Endodermal cell (in vitro differentiated cells): ENCODE results near the gene CHCT1. TPM values are rescaled to one million over a fixed set of nuclear protein-coding genes. Genes with fewer than 3 reads are reported as not detected.
"Not testable (repeated sequence)": the region's sequence is repeated elsewhere in the genome, so short reads cannot be mapped to it uniquely, and the experiment has no call there.

Source experiments
- DNase-seq: peaks from one replicate; pipeline ENCODE4 v3.0.0-alpha.2; 2017
- H3K27ac ChIP-seq: 2 replicates; pipeline ENCODE4 v1.5.1; 2013; ENCODE audit warnings: mild to moderate bottlenecking, low read depth, low read length, moderate library complexity
- H3K27me3 ChIP-seq: 2 replicates; pipeline ENCODE4 v1.6.1; 2013; ENCODE audit warnings: mild to moderate bottlenecking, low read length, moderate library complexity; ENCODE audit not compliant: insufficient read depth, control insufficient read depth, poor library complexity, severe bottlenecking
- H3K36me3 ChIP-seq: 2 replicates; pipeline ENCODE4 v1.7.0; 2013; ENCODE audit warnings: mild to moderate bottlenecking, low read length, moderate library complexity; ENCODE audit not compliant: control insufficient read depth, insufficient read depth
- H3K4me1 ChIP-seq: one replicate; pipeline ENCODE4 v1.7.0; 2013; ENCODE audit warnings: low read length; ENCODE audit not compliant: control insufficient read depth, insufficient read depth
- H3K4me3 ChIP-seq: 2 replicates; pipeline ENCODE4 v1.5.1; 2013; ENCODE audit warnings: mild to moderate bottlenecking, low read length, moderate library complexity
- H3K9ac ChIP-seq: 2 replicates; pipeline ENCODE4 v1.6.1; 2013; ENCODE audit warnings: mild to moderate bottlenecking, low read length, moderate library complexity; ENCODE audit not compliant: poor library complexity, severe bottlenecking; ENCODE audit errors: extremely low read depth
- H3K9me3 ChIP-seq: 2 replicates; pipeline ENCODE4 v1.6.1; 2013; ENCODE audit warnings: mild to moderate bottlenecking, low read length, moderate library complexity; ENCODE audit not compliant: control insufficient read depth
- H3K27ac Mint-ChIP-seq: 2 replicates; pipeline ENCODE4 v1.8.0; 2020; ENCODE audit warnings: mixed read lengths
- H3K27me3 Mint-ChIP-seq: 2 replicates; pipeline ENCODE4 v1.8.0; 2021; ENCODE audit warnings: mild to moderate bottlenecking, mixed read lengths; ENCODE audit not compliant: insufficient read depth
- H3K36me3 Mint-ChIP-seq: 2 replicates; pipeline ENCODE4 v1.8.0; 2020; ENCODE audit warnings: low read depth, mixed read lengths
- H3K4me1 Mint-ChIP-seq: 2 replicates; pipeline ENCODE4 v1.8.0; 2020; ENCODE audit warnings: mixed read lengths
- H3K4me3 Mint-ChIP-seq: 2 replicates; pipeline ENCODE4 v1.8.0; 2020; ENCODE audit warnings: mild to moderate bottlenecking, moderate library complexity, mixed read lengths
- H3K9me3 Mint-ChIP-seq: 2 replicates; pipeline ENCODE4 v1.8.0; 2020; ENCODE audit warnings: mild to moderate bottlenecking, mixed read lengths
- CTCF ChIP-seq: fragments of 200-600 bp; sonication (generic); conservative IDR thresholded peaks from 2 replicates; pipeline ENCODE4 v1.5.0; 2021; ENCODE audit warnings: antibody characterized with exemption, mild to moderate bottlenecking
- WGBS, 2 experiments: methylation state at CpG; one replicate each; pipeline versions ENCODE4 v1.1.5 to v1.1.7; 2013; ENCODE audit warnings: missing lambda C conversion rate in 2 of 2, mixed read lengths in 1 of 2; ENCODE audit not compliant: insufficient coverage in 1 of 2, insufficient read length in 1 of 2; 5-methylcytosine and 5-hydroxymethylcytosine counted together
- total RNA-seq, 2 donors: library from RNA; stranded (reverse); fragmentation: NEBNext Ultra II Directional in 1 of 2; extraction: Animal tissue kit (Norgen Biotek cat#: 25700) in 1 of 2; gene quantifications; 2 replicates in 1 of 2; 3 replicates in 1 of 2; pipeline ENCODE4 v1.2.1, GENCODE V29; 2021

The CHCT1 gene
- total RNA-seq, 2 donors from 2014 or later = not detected

DNA sequence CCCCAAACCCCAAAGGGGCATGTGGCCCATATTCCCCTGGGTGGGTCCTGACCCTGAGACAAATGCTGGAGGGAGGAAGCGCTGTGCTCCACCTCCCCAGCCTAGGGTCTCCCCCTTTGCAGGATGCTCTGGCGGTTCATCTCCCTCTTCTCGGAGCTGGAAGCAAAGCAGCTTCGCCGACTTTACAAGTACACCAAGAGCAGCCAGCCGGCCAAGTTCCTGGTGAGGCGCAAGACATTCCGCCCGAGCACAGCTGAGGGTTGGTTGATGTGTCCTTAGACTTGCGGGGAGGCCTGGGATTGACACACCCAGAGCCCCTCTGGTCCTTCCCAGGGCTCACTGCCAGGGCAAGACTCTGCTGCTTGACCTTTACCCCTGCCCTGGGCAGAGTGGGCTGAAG, 4.3 kb downstream of the CHCT1 start:
- Mint-ChIP-seq H3K27ac (no peak overlapping the region), H3K9me3 (peaks cover 4% of the 10 kb centered on the region), H3K36me3 (no peaks in the 10 kb centered on the region), H3K4me1 (peaks cover 2% of the 10 kb centered on the region), H3K4me3 (no peak overlapping the region), H3K27me3 (peaks cover 12% of the 10 kb centered on the region)
- no peak for TF ChIP-seq CTCF
- H3K4me1 ChIP-seq = no peaks in the 10 kb centered on the region
- DNase-seq = peak; percentile 53
- H3K4me3 ChIP-seq = no peak overlapping the region
- no peak overlapping the region for H3K27ac ChIP-seq
- 91% methylated on average over 10 of the region's 10 CpGs for WGBS, 2 experiments
- H3K27me3 ChIP-seq = peaks cover 5% of the 10 kb centered on the region
- no peaks in the 10 kb centered on the region for H3K9me3 ChIP-seq
- H3K9ac ChIP-seq = no peak overlapping the region
- H3K36me3 ChIP-seq = no peaks in the 10 kb centered on the region

DNA sequence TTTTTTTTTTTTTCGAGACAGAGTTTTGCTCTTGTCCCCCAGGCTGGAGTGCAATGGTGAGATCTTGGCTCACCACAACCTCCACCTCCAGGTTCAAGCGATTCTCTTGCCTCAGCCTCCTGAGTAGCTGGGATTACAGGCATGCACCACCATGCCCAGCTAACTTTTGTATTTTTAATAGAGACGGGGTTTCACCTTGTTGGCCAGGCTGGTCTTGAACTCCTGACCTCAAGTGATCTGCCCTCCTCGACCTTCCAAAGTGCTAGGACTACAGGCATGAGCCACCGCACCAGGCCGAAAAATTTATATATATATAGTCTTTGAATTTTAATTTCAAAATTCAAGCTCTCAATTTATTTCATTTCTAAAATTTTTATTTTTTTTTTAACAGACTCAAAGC, 6.2 kb downstream of the CHCT1 start:
- 93 to 100% methylated on average over 1 to 3 of the region's 6 CpGs for WGBS, 2 experiments
- H3K9ac ChIP-seq, H3K27me3 Mint-ChIP-seq, H3K4me1 Mint-ChIP-seq, H3K4me1 ChIP-seq, H3K36me3 Mint-ChIP-seq, DNase-seq, H3K36me3 ChIP-seq, H3K4me3 ChIP-seq, H3K27me3 ChIP-seq, H3K27ac Mint-ChIP-seq, H3K27ac ChIP-seq, H3K4me3 Mint-ChIP-seq: not testable (repeated sequence)
- peaks cover 12% of the 10 kb centered on the region for H3K9me3 ChIP-seq
- peaks cover 22% of the 10 kb centered on the region for H3K9me3 Mint-ChIP-seq

GRCh38 chr17:60430561-60430960, 8.3 kb downstream of the CHCT1 start:
- H3K27ac Mint-ChIP-seq, H3K36me3 Mint-ChIP-seq, H3K27ac ChIP-seq: not testable (repeated sequence)

DNA sequence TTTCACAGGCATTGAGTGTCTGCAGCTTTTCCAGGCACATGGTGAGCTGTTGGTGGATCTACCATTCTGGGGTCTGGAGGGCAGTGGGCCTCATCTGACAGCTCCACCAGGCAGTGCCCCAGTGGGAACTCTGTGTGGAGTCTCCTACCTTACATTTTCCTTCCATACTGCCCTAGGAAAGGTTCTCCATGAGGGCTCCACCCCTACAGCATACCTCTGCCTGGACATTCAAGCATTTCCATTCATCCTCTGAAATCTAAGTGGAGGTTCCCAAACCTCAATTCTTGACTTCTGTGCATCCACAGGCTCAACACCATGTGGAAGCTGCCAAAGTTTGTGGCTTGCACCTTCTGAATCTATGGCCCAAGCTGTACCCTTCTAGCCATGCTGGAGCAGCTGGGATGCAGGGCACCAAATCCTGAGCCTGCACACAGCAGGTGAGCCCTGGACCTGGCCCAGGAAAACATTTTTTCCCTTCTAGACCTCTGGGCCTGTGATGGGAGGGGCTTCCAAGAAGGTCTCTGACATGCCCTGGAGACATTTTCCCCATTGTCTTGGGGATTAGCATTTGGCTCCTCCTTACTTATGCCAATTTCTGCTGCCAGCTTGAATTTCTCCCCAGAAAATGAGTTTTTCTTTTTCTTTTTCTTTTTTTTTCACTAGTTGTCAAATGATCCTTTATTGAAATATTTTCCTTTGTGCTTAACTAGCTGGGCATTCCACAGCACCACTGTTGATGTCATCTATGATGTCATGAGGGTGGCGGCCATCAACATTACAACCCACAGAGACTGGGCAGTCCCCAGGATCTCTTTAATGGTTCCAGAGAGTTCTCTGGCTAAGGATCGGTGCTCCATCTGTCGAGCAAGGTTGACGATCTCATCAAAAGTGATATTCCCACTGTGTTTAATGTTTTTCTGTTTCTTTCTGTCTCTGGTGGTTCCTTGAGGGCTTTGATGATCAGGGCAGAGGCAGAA, 11.0 kb downstream of the CHCT1 start:
- not testable (repeated sequence) for H3K36me3 Mint-ChIP-seq

More at GRCh38 chr17:60430561-60430960, 8.3 kb downstream of the CHCT1 start:
- peaks cover 12% of the 10 kb centered on the region for H3K9me3 ChIP-seq
- H3K27me3 Mint-ChIP-seq, H3K27me3 ChIP-seq, H3K4me3 ChIP-seq, H3K4me1 Mint-ChIP-seq, H3K9ac ChIP-seq, H3K36me3 ChIP-seq, H3K4me1 ChIP-seq, H3K4me3 Mint-ChIP-seq: not testable (repeated sequence)
- peaks cover 25% of the 10 kb centered on the region for H3K9me3 Mint-ChIP-seq
- DNase-seq = peak; percentile 20
- 83 to 93% methylated on average over 5 to 7 of the region's 7 CpGs for WGBS, 2 experiments

More for the DNA sequence above, 11.0 kb downstream of the CHCT1 start:
- not testable (repeated sequence) for H3K27me3 Mint-ChIP-seq, H3K4me3 ChIP-seq, H3K9ac ChIP-seq, H3K27me3 ChIP-seq, H3K4me1 Mint-ChIP-seq, H3K27ac Mint-ChIP-seq, H3K36me3 ChIP-seq, H3K4me3 Mint-ChIP-seq, H3K4me1 ChIP-seq, H3K27ac ChIP-seq
- peaks cover 12% of the 10 kb centered on the region for H3K9me3 ChIP-seq
- 85 to 87% methylated on average over 3 to 4 of the region's 4 CpGs for WGBS, 2 experiments
- DNase-seq = peak; percentile 22
- H3K9me3 Mint-ChIP-seq = peaks cover 25% of the 10 kb centered on the region
